GM19467 (cell line): ENCODE results near the gene SPTBN4.
"Not testable (repeated sequence)": the region's sequence is repeated elsewhere in the genome, so short reads cannot be mapped to it uniquely, and the experiment has no call there.

Experiments
- ATAC-seq: cut with Tn5 transposase; IDR thresholded peaks from one replicate; pipeline ENCODE4 v1.9.1; 2021; ENCODE audit warnings: mild to moderate bottlenecking, moderate library complexity; ENCODE audit not compliant: unreplicated experiment

SPTBN4 gene

GRCh38 chr19:40613690-40614621 lies 147.2 kb downstream of the SPTBN4 start:
- ATAC-seq = no peak

- ATAC-seq = no peak
Observed at GRCh38 chr19:40614622-40615411, 148.0 kb downstream of the SPTBN4 start.

GRCh38 chr19:40616178-40616577 lies 149.4 kb downstream of the SPTBN4 start:
- ATAC-seq = no peak

DNA sequence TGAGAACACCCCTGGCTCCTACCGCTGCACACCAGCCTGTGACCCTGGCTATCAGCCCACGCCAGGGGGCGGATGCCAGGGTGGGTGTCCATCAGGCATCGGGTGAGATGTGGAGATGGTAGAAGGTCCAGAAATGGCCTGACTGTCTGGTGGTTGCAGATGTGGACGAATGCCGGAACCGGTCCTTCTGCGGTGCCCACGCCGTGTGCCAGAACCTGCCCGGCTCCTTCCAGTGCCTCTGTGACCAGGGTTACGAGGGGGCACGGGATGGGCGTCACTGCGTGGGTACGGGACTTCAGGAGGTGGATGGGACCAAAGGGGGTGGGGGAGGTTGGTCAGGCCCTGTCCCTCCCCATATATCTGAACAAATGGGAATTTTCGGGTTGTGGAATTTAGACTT lies 150.1 kb downstream of the SPTBN4 start:
- no peak for ATAC-seq

- no peak for ATAC-seq
Observed at GRCh38 chr19:40617961-40618360, 151.2 kb downstream of the SPTBN4 start.

- ATAC-seq = no peak
Observed at GRCh38 chr19:40619333-40620160, 152.7 kb downstream of the SPTBN4 start.

DNA sequence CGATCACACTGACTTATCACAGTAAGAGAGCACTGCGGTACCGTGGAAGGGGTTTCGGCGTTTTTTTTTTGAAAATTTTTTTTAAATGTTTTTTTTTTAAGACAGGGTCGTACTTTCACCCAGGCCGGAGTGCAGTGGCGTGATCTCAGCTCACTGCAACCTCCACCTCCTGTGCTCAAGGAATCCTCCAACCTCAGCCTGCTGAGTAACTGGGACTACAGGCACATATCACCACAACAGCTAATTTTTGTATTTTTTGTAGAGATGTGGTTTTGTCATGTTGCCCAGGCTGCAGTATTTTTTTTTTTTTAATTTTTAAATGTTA lies 153.3 kb downstream of the SPTBN4 start:
- ATAC-seq = no peak

- no peak for ATAC-seq
Observed at GRCh38 chr19:40621283-40621682, 154.5 kb downstream of the SPTBN4 start.

GRCh38 chr19:40621966-40622772 lies 155.4 kb downstream of the SPTBN4 start:
- no peak for ATAC-seq

DNA sequence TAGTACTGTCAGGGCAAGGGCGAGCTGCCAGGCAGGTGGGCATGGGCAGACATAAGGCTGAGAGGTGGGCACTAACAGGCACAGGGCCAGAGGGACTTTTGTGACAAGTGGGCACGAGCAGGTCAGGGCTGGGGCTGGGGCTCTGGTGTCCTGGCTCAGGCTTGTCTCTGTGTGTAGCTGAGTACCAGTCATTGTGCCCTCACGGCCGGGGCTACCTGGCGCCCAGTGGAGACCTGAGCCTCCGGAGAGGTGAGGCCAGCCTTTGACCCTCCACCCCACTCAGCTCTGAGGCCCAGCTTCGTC lies 155.9 kb downstream of the SPTBN4 start:
- ATAC-seq = no peak

- ATAC-seq = no peak
Observed at GRCh38 chr19:40623403-40624251, 156.8 kb downstream of the SPTBN4 start.

DNA sequence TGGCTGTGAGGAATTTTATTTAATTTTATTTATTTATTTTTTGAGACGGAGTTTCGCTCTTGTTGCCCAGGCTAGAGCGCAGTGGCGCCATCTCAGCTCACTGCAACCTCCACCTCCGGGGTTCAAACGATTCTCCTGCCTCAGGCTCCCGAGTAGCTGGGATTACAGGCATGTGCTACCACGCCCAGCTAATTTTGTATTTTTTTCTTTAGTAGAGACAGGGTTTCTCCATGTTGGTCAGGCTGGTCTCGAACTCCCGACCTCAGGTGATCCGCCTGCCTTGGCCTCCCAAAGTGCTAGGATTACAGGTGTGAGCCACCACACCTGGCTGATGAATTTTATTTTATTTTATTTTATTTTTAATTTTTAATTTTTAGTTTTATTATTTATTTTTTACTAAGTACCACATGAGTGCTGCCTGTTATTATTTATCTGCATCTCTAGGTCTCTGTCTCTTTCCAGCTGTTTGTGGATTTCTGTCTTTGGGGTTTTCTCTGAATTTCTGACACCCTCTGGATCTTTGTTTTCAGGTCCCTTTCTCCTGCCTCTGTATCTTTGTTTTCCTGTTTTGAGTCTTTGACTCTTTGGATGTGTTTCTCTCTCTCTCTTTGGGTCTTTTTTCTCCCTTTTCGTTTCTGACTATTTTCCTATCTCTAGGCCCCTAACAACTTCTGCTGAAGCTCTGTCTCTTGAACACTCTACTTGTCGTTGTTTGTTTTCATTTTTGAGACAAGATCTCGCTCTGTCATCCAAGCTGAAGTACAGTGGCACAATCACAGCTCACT lies 157.8 kb downstream of the SPTBN4 start:
- ATAC-seq = not testable (repeated sequence)

- no peak for ATAC-seq
Observed at GRCh38 chr19:40625406-40626120, 158.8 kb downstream of the SPTBN4 start.
